NK-92 (cell line): ENCODE data around the gene MICALL1.
"Not testable (repeated sequence)": the region's sequence is repeated elsewhere in the genome, so short reads cannot be mapped to it uniquely, and the experiment has no call there.

ENCODE experiments used
- DNase-seq: peaks from one replicate; lab custom pipeline; 2025; ENCODE audit not compliant: unreplicated experiment; lab: John Stamatoyannopoulos, UW

The MICALL1 gene

GRCh38 chr22:37929390-37929789 is 23.3 kb downstream of the MICALL1 start:
- DNase-seq: no peak

GRCh38 chr22:37930270-37930951 is 24.3 kb downstream of the MICALL1 start:
- DNase-seq: no peak

- no peak for DNase-seq
These were observed 24.9 kb downstream of the MICALL1 start for GRCh38 chr22:37930952-37931440.

- no peak for DNase-seq
These were observed 25.8 kb downstream of the MICALL1 start for GRCh38 chr22:37931893-37932389.

- DNase-seq: no peak
These were observed 26.3 kb downstream of the MICALL1 start for GRCh38 chr22:37932401-37932800.

- DNase-seq: no peak
These were observed 26.9 kb downstream of the MICALL1 start for GRCh38 chr22:37932821-37933578.

GRCh38 chr22:37933711-37934376 is 27.7 kb downstream of the MICALL1 start:
- DNase-seq: no peak

- DNase-seq: no peak
These were observed 34.7 kb downstream of the MICALL1 start for GRCh38 chr22:37940698-37941376.

- DNase-seq: no peak
These were observed 36.0 kb downstream of the MICALL1 start for GRCh38 chr22:37942133-37942532.

GRCh38 chr22:37943136-37943824 is 37.2 kb downstream of the MICALL1 start:
- DNase-seq: no peak

- DNase-seq: no peak
These were observed 37.7 kb downstream of the MICALL1 start for GRCh38 chr22:37943825-37944198.

- DNase-seq: not testable (repeated sequence)
These were observed 38.3 kb downstream of the MICALL1 start for GRCh38 chr22:37944423-37944822.

GRCh38 chr22:37947142-37947795 is 41.2 kb downstream of the MICALL1 start:
- DNase-seq: not testable (repeated sequence)

GRCh38 chr22:37951305-37951704 is 45.2 kb downstream of the MICALL1 start:
- DNase-seq: no peak

GRCh38 chr22:37952629-37953028 is 46.5 kb downstream of the MICALL1 start:
- not testable (repeated sequence) for DNase-seq

GRCh38 chr22:37953062-37953436 is 47.0 kb downstream of the MICALL1 start:
- DNase-seq: no peak

- DNase-seq: peak; percentile 71
These were observed 47.5 kb downstream of the MICALL1 start, which contains the start of the genes C22orf23 and POLR2F for GRCh38 chr22:37953437-37954179. Gene C22orf23 (minus strand): TSS chr22:37953601. CDS start chr22:37953149, 452 bp downstream. Gene POLR2F (plus strand): TSS chr22:37953699. CDS start chr22:37953788, 89 bp downstream.

- no peak for DNase-seq
These were observed 48.6 kb downstream of the MICALL1 start for GRCh38 chr22:37954686-37955085.

- DNase-seq: not testable (repeated sequence)
These were observed 49.8 kb downstream of the MICALL1 start for GRCh38 chr22:37955825-37956397.
